SK-N-MC (cell line): Measurements from ENCODE around the gene ZNF474.

ENCODE experiments used
- EZH2 ChIP-seq: fragments of 200-600 bp; sonication (generic); IDR thresholded peaks from one replicate; pipeline ENCODE4 v1.6.1; 2017; ENCODE audit warnings: antibody characterized with exemption
- POLR2AphosphoS5 ChIP-seq: IDR thresholded peaks from 2 replicates; pipeline ENCODE4 v1.6.1; 2012; ENCODE audit warnings: mild to moderate bottlenecking, low read depth, low read length, borderline replicate concordance

DNA sequence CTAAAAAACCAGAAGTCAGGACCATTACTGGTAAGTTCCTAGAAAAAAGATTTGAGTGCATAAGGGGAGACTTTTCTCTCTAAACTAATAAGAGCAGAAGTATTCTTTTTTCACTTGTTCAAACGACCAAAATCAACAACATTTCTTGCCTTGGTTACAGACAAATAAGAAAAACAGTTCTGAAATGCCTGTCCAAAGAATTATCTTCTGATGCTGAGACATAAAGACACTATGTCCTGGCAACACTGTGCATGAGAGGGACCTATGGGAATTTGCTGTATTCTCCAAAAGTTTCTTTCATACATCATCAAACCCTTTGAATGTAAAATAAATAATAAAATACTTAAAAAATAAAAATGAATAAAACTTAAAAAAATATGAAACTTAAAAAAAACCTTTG lies 50.4 kb downstream of the ZNF474 start:
- TF ChIP-seq POLR2AphosphoS5 (no peak), EZH2 (no peak)
